WTC11 (cell line): ENCODE measurements around the gene APOA4. TPM values are rescaled to one million over a fixed set of nuclear protein-coding genes. Genes with fewer than 3 reads are reported as not detected.
A peak's percentile ranks its signal among the peaks of the same experiment; 100 is the strongest.

ENCODE experiments used
- ATAC-seq: fragments of 200-7000 bp; cut with Tn5 transposase; 2 replicates; pipeline ENCODE4 v1.10.0; 2021; ENCODE audit warnings: mild to moderate bottlenecking, moderate library complexity
- CTCF ChIA-PET: fragments of 300-600 bp; sonication (Branson Sonifier 250); formaldehyde crosslinking; loops from one replicate; lab custom pipeline; 2021; ENCODE audit warnings: antibody characterized with exemption; lab: Charles Lee
- POLR2A ChIA-PET: fragments of 350-600 bp; sonication (Branson Sonifier 250); formaldehyde crosslinking; loops from one replicate; lab custom pipeline; 2021; ENCODE audit warnings: antibody characterized with exemption; lab: Charles Lee
- DNase-seq: peaks from one replicate; pipeline ENCODE4 v3.0.0; 2021; ENCODE audit warnings: low spot score
- H3K27ac Mint-ChIP-seq: 2 replicates; pipeline ENCODE4 v1.8.0; 2021; ENCODE audit warnings: mixed read lengths
- H3K27me3 Mint-ChIP-seq: 2 replicates; pipeline ENCODE4 v1.8.0; 2021; ENCODE audit warnings: low read depth, mild to moderate bottlenecking, moderate library complexity, mixed read lengths
- H3K36me3 Mint-ChIP-seq: 2 replicates; pipeline ENCODE4 v1.8.0; 2021; ENCODE audit warnings: mixed read lengths
- H3K4me1 Mint-ChIP-seq: 2 replicates; pipeline ENCODE4 v1.8.0; 2022; ENCODE audit warnings: mixed read lengths
- H3K4me3 Mint-ChIP-seq: 2 replicates; pipeline ENCODE4 v1.8.0; 2021; ENCODE audit warnings: mild to moderate bottlenecking, moderate library complexity, mixed read lengths
- H3K9me3 Mint-ChIP-seq: 2 replicates; pipeline ENCODE4 v1.8.0; 2021; ENCODE audit warnings: mixed read lengths
- E2F1 ChIP-seq: sonication (generic); formaldehyde crosslinking; IDR thresholded peaks from 2 replicates; pipeline ENCODE4 v1.8.0; 2022; ENCODE audit warnings: mild to moderate bottlenecking, missing genetic modification reagents
- E2F4 ChIP-seq: sonication (generic); formaldehyde crosslinking; IDR thresholded peaks from 2 replicates; pipeline ENCODE4 v1.8.1; 2022; ENCODE audit warnings: low read depth, mild to moderate bottlenecking, moderate library complexity, missing genetic modification reagents, borderline replicate concordance
- ERG ChIP-seq: fragments of 250-450 bp; sonication (Bioruptor Pico); IDR thresholded peaks from 2 replicates; pipeline ENCODE4 v1.8.0; 2021; ENCODE audit warnings: mild to moderate bottlenecking
- GABPB1 ChIP-seq: sonication (generic); formaldehyde crosslinking; IDR thresholded peaks from 2 replicates; pipeline ENCODE4 v1.8.1; 2023; ENCODE audit warnings: mild to moderate bottlenecking, missing genetic modification reagents
- NR1H2 ChIP-seq: sonication (generic); formaldehyde crosslinking; IDR thresholded peaks from 2 replicates; pipeline ENCODE4 v1.9.0; 2021; ENCODE audit warnings: mild to moderate bottlenecking, moderate library complexity, missing genetic modification reagents
- OVOL2 ChIP-seq: fragments of 250-450 bp; sonication (Bioruptor Pico); IDR thresholded peaks from 2 replicates; pipeline ENCODE4 v1.9.0; 2021; ENCODE audit warnings: mild to moderate bottlenecking, borderline replicate concordance
- SMAD3 ChIP-seq: sonication (generic); formaldehyde crosslinking; IDR thresholded peaks from 2 replicates; pipeline ENCODE4 v1.8.0; 2022; ENCODE audit warnings: missing genetic modification reagents, mild to moderate bottlenecking, borderline replicate concordance
- SOX15 ChIP-seq: fragments of 250-450 bp; sonication (Bioruptor Pico); IDR thresholded peaks from 2 replicates; pipeline ENCODE4 v1.9.0; 2021; ENCODE audit warnings: mild to moderate bottlenecking
- TP53 ChIP-seq: sonication (generic); formaldehyde crosslinking; IDR thresholded peaks from 2 replicates; pipeline ENCODE4 v1.8.1; 2023; ENCODE audit warnings: mild to moderate bottlenecking, missing genetic modification reagents
- ZNF423 ChIP-seq: fragments of 250-450 bp; sonication (Bioruptor Pico); IDR thresholded peaks from 2 replicates; pipeline ENCODE4 v2.1.2; 2022; ENCODE audit warnings: mild to moderate bottlenecking, moderate library complexity
- ZNF532 ChIP-seq: fragments of 250-450 bp; sonication (Bioruptor Pico); IDR thresholded peaks from 2 replicates; pipeline ENCODE4 v1.9.0; 2021; ENCODE audit warnings: mild to moderate bottlenecking, borderline replicate concordance
- ZSCAN18 ChIP-seq: fragments of 250-450 bp; sonication (Bioruptor Pico); IDR thresholded peaks from 2 replicates; pipeline ENCODE4 v2.1.2; 2022; ENCODE audit warnings: mild to moderate bottlenecking, moderate library complexity
- total RNA-seq: library from RNA; stranded (reverse); gene quantifications from 3 replicates; pipeline ENCODE4 v1.2.3, GENCODE V29; 2021

APOA4 gene
- total RNA-seq, 1 experiment from 2014 or later = not detected

GRCh38 chr11:116828632-116829524 lies 5.8 kb upstream of the APOA4 start:
- TF ChIP-seq E2F1 (CRISPR knock-in tag) = no peak
- no peak for TF ChIP-seq NR1H2 (CRISPR knock-in tag)
- TF ChIP-seq TP53 (CRISPR knock-in tag) = no peak
- peak; percentile 75 for TF ChIP-seq GABPB1 (CRISPR knock-in tag)
- TF ChIP-seq, all 79 proteins: peak for 1
- H3K9me3 Mint-ChIP-seq = peaks cover 3% of the 10 kb centered on the region; the same call in 1 of the 2 replicates
- POLR2A ChIA-PET = no interaction called here
- ATAC-seq = no peak; the same call in none of the 2 replicates
- H3K27ac Mint-ChIP-seq = no peak overlapping the region
- H3K36me3 Mint-ChIP-seq = no peaks in the 10 kb centered on the region
- H3K4me3 Mint-ChIP-seq = no peak overlapping the region
- H3K27me3 Mint-ChIP-seq = no peaks in the 10 kb centered on the region; the same call in 1 of the 2 replicates
- H3K4me1 Mint-ChIP-seq = no peaks in the 10 kb centered on the region
- DNase-seq = no peak
- CTCF ChIA-PET = interaction anchor here (0.8 to 1.7 kb wide), 4 partner anchors 13 to 277 kb away, joined by 3 to 10 read pairs (median 3); partner anchors contain the start of gene APOA5

- Mint-ChIP-seq H3K27me3 (no peaks in the 10 kb centered on the region; the same call in 1 of the 2 replicates), H3K4me1 (no peaks in the 10 kb centered on the region), H3K9me3 (peaks cover 3% of the 10 kb centered on the region; the same call in 1 of the 2 replicates), H3K4me3 (no peak overlapping the region), H3K27ac (no peak overlapping the region), H3K36me3 (no peaks in the 10 kb centered on the region)
- ATAC-seq (no peak), DNase-seq (no peak)
- ChIA-PET CTCF (interaction anchor here (1.2 to 1.5 kb wide), 2 partner anchors 8 to 36 kb away, joined by 5 to 6 read pairs; partner anchors contain the start of gene APOA5), POLR2A (no interaction called here)
- TF ChIP-seq SMAD3 (no peak), SOX15 (no peak), ERG (CRISPR knock-in tag) (no peak), ZNF532 (CRISPR knock-in tag) (no peak)
These were observed 4.4 kb upstream of the APOA4 start for GRCh38 chr11:116827461-116827860.

GRCh38 chr11:116826751-116827431 lies 3.8 kb upstream of the APOA4 start:
- Mint-ChIP-seq H3K27me3 (no peaks in the 10 kb centered on the region; the same call in 1 of the 2 replicates), H3K4me3 (no peak overlapping the region), H3K4me1 (no peaks in the 10 kb centered on the region)
- ATAC-seq (no peak), DNase-seq (no peak)
- POLR2A ChIA-PET = interaction anchor here (1.3 kb wide), 1 partner anchor 36 kb away, joined by 3 read pairs; no protein-coding TSS in a partner anchor
- CTCF ChIA-PET = interaction anchor here (1.2 to 1.5 kb wide), 2 partner anchors 9 to 36 kb away, joined by 5 to 6 read pairs; partner anchors contain the start of gene APOA5
- TF ChIP-seq ZNF423 (CRISPR knock-in tag) = no peak
- TF ChIP-seq GABPB1 (CRISPR knock-in tag) = peak; percentile 74; the same call in 1 of the 2 replicates
- TF ChIP-seq E2F4 (CRISPR knock-in tag) = no peak
- TF ChIP-seq ZSCAN18 (CRISPR knock-in tag) = no peak
- TF ChIP-seq ZNF532 (CRISPR knock-in tag) = no peak
- TF ChIP-seq OVOL2 (CRISPR knock-in tag) = no peak
- TF ChIP-seq, all 79 proteins: peak for 1
- H3K36me3 Mint-ChIP-seq = no peaks in the 10 kb centered on the region
- no peak overlapping the region for H3K27ac Mint-ChIP-seq
- H3K9me3 Mint-ChIP-seq = no peaks in the 10 kb centered on the region
